HepG2 (cell line): ENCODE measurements around the gene HSPB9. TPM values are rescaled to one million over a fixed set of nuclear protein-coding genes. Genes with fewer than 3 reads are reported as not detected.
A peak's percentile ranks its signal among the peaks of the same experiment; 100 is the strongest.

Source experiments
- ATAC-seq: fragments of 200-7000 bp; cut with Tn5 transposase; 3 replicates; pipeline ENCODE4 v1.9.1; 2020; ENCODE audit warnings: mild to moderate bottlenecking, moderate library complexity
- BruUV-seq: library from RNA; stranded (reverse); fragments of 400-500 nt; replicated peaks from 2 replicates; lab custom pipeline; 2021; lab: Mats Ljungman, UMichigan
- CTCF ChIA-PET: fragments of 300-600 bp; formaldehyde crosslinking; extraction: SDS; loops from one replicate; lab custom pipeline; 2021; ENCODE audit warnings: low total read pairs, inconsistent platforms, low intra/inter-chr PET ratio; lab: Yijun Ruan, JAX
- POLR2A ChIA-PET: fragments of 350-600 bp; sonication (Branson Sonifier 250); formaldehyde crosslinking; loops from one replicate; lab custom pipeline; 2020; ENCODE audit warnings: antibody characterized with exemption, inconsistent platforms; lab: Yijun Ruan, JAX
- DNase-seq: peaks from one replicate; pipeline ENCODE4 v3.0.0-alpha.2; 2015; ENCODE audit warnings: low spot score
- FAIRE-seq: peaks from 3 replicates; lab custom pipeline; 2011; peaks lifted over from hg19 to GRCh38; lab: Jason Lieb, UNC
- H2AFZ ChIP-seq: one replicate; pipeline ENCODE4 v1.6.1; 2011; ENCODE audit warnings: low read length, inconsistent platforms
- H3K27ac ChIP-seq: fragments of 300-600 bp; 3 replicates; pipeline ENCODE4 v1.8.0; 2011; ENCODE audit warnings: mixed run types, mild to moderate bottlenecking, mixed read lengths, low read length, inconsistent platforms; ENCODE audit not compliant: insufficient read depth; ENCODE audit errors: extremely low read length
- H3K27me3 ChIP-seq, 2 experiments: fragments of 200-600 bp in 1 of 2; 2 replicates in 1 of 2; 3 replicates in 1 of 2; pipeline versions ENCODE4 v1.6.0 to v1.8.0; 2011; ENCODE audit warnings: low read length in 2 of 2, mild to moderate bottlenecking in 2 of 2, moderate library complexity in 2 of 2, inconsistent platforms in 1 of 2; ENCODE audit not compliant: insufficient read depth in 2 of 2, control insufficient read depth in 1 of 2
- H3K36me3 ChIP-seq, 2 experiments: fragments of 200-600 bp in 1 of 2; replicated peaks in 1 of 2; 2 replicates in 1 of 2; 3 replicates in 1 of 2; pipeline versions ENCODE4 v1.5.1 to v1.8.0; 2011; ENCODE audit warnings: low read length in 2 of 2, inconsistent platforms in 1 of 2; ENCODE audit not compliant: insufficient read depth in 2 of 2, control insufficient read depth in 1 of 2
- H3K4me1 ChIP-seq: 2 replicates; pipeline ENCODE4 v1.5.1; 2012; ENCODE audit warnings: low read length, inconsistent platforms; ENCODE audit not compliant: insufficient read depth
- H3K4me2 ChIP-seq: 2 replicates; pipeline ENCODE4 v1.6.0; 2011; ENCODE audit warnings: low read depth, low read length, inconsistent platforms
- H3K4me3 ChIP-seq, 3 experiments: fragments of 200-600 bp in 1 of 3; sonication (generic), shearing (Covaris generic) in 1 of 3; replicated peaks in 1 of 3; 2 replicates each; pipeline ENCODE4 v1.5.1; 2011 to 2016; ENCODE audit warnings: low read length in 3 of 3, inconsistent platforms in 2 of 3, low read depth in 2 of 3, mild to moderate bottlenecking in 2 of 3, control low read depth in 1 of 3, mixed read lengths in 1 of 3; ENCODE audit not compliant: insufficient read depth in 1 of 3
- H3K79me2 ChIP-seq: one replicate; pipeline ENCODE4 v1.6.1; 2011; ENCODE audit warnings: low read length, inconsistent platforms; ENCODE audit not compliant: insufficient read depth
- H3K9ac ChIP-seq: 2 replicates; pipeline ENCODE4 v1.6.0; 2011; ENCODE audit warnings: mild to moderate bottlenecking, low read depth, low read length, inconsistent platforms; ENCODE audit not compliant: insufficient read depth
- H3K9me3 ChIP-seq: 2 replicates; pipeline ENCODE4 v1.5.1; 2012; ENCODE audit warnings: mild to moderate bottlenecking, low read length
- H4K20me1 ChIP-seq: 2 replicates; pipeline ENCODE4 v1.6.0; 2011; ENCODE audit warnings: inconsistent platforms, mild to moderate bottlenecking, low read length, moderate library complexity; ENCODE audit not compliant: insufficient read depth
- BHLHE40 ChIP-seq: IDR thresholded peaks from 2 replicates; pipeline ENCODE4 v1.6.1; 2011; ENCODE audit warnings: low read length, improper control_type of control experiment
- CCAR2 ChIP-seq: fragments of 200-400 bp; formaldehyde crosslinking; optimal IDR thresholded peaks from 2 replicates; pipeline ENCODE3; 2018; ENCODE audit warnings: low read depth, mild to moderate bottlenecking, low read length, moderate library complexity
- EED ChIP-seq: sonication (generic); formaldehyde crosslinking; IDR thresholded peaks from 2 replicates; pipeline ENCODE4 v1.5.0; 2020; ENCODE audit warnings: mild to moderate bottlenecking, missing genetic modification reagents
- MATR3 ChIP-seq: sonication (generic); formaldehyde crosslinking; IDR thresholded peaks from 2 replicates; pipeline ENCODE4 v1.4.0; 2020; ENCODE audit warnings: missing genetic modification reagents
- MEIS1 ChIP-seq: sonication (generic); formaldehyde crosslinking; IDR thresholded peaks from 2 replicates; pipeline ENCODE4 v1.9.0; 2021; ENCODE audit warnings: mild to moderate bottlenecking, missing genetic modification reagents, moderate library complexity, borderline replicate concordance
- POLR2G ChIP-seq: fragments of 200-400 bp; formaldehyde crosslinking; IDR thresholded peaks from 2 replicates; pipeline ENCODE4 v1.6.1; 2018; ENCODE audit warnings: mild to moderate bottlenecking, low read depth, low read length, moderate library complexity
- THYN1 ChIP-seq: sonication (generic); formaldehyde crosslinking; IDR thresholded peaks from 2 replicates; pipeline ENCODE4 v1.8.1; 2023; ENCODE audit warnings: low read depth, mild to moderate bottlenecking, moderate library complexity, missing genetic modification reagents, borderline replicate concordance
- YEATS2 ChIP-seq: sonication (generic); formaldehyde crosslinking; IDR thresholded peaks from 2 replicates; pipeline ENCODE4 v1.4.0; 2020; ENCODE audit warnings: missing genetic modification reagents, borderline replicate concordance
- ZBTB20 ChIP-seq: sonication (generic); formaldehyde crosslinking; IDR thresholded peaks from 2 replicates; pipeline ENCODE4 v1.8.1; 2023; ENCODE audit warnings: missing genetic modification reagents, low read depth, mild to moderate bottlenecking, borderline replicate concordance
- ZBTB33 ChIP-seq: sonication (generic); formaldehyde crosslinking; IDR thresholded peaks from 2 replicates; pipeline ENCODE4 v1.4.0; 2020; ENCODE audit warnings: missing genetic modification reagents
- ZNF484 ChIP-seq: sonication (generic); formaldehyde crosslinking; IDR thresholded peaks from 2 replicates; pipeline ENCODE4 v1.5.1; 2020; ENCODE audit warnings: mild to moderate bottlenecking, low read depth, missing genetic modification reagents, borderline replicate concordance
- ZNF577 ChIP-seq: sonication (generic); formaldehyde crosslinking; IDR thresholded peaks from 2 replicates; pipeline ENCODE4 v1.4.0; 2020; ENCODE audit warnings: mild to moderate bottlenecking, low read depth, missing genetic modification reagents, borderline replicate concordance
- ZNF687 ChIP-seq: sonication (generic); formaldehyde crosslinking; IDR thresholded peaks from 2 replicates; pipeline ENCODE4 v1.5.1; 2020; ENCODE audit warnings: mild to moderate bottlenecking, missing genetic modification reagents, moderate library complexity
- WGBS: methylation state at CpG from one replicate; pipeline ENCODE4 v1.1.6; 2017; ENCODE audit warnings: low lambda C conversion rate; 5-methylcytosine and 5-hydroxymethylcytosine counted together
- in situ Hi-C: cut with HindIII; loops from 2 replicates; pipeline ENCODE4 v1.10.0; 2017; ENCODE audit warnings: low pct_unique_long_range_greater_than_20kb; ENCODE audit not compliant: extremely low pct_ligation_motif_present
- intact Hi-C: fragments of 100-400 bp; cut with micrococcal nuclease; formaldehyde crosslinking; loops from one replicate; pipeline ENCODE4 v1.10.0; 2022; ENCODE audit not compliant: unreplicated experiment
- polyA plus RNA-seq, 8 experiments: library from polyadenylated mRNA; depleted of rRNA in 3 of 8; stranded (reverse) in 7 of 8; unstranded in 1 of 8; fragments of >200 nt; fragmentation: Illumina TruSeq in 4 of 8; extraction: Trizol in 4 of 8; gene quantifications; 2 replicates each; pipeline versions ENCODE4 v1.2.1 to v1.2.3, GENCODE V29; 2011 to 2016; ENCODE audit warnings: low read depth in 4 of 8, missing spikeins in 1 of 8, mixed read lengths in 1 of 8; ENCODE audit not compliant: insufficient read depth in 1 of 8
- total RNA-seq, 5 experiments: library from RNA; depleted of rRNA; stranded (reverse); fragments of >200 nt; fragmentation: Illumina TruSeq; extraction: Trizol; gene quantifications; 2 replicates each; pipeline ENCODE4 v1.2.3, GENCODE V29; 2016; ENCODE audit warnings: low read depth in 1 of 5

HSPB9 gene
- total and polyA plus RNA-seq, 2 of the 13 experiments (the other 11 are each of a cell fraction or from before 2014, with no cell fraction given) = 0.05 to 0.24 TPM

- WGBS = 51% methylated on average over 7 of the region's 11 CpGs
- H3K4me2 ChIP-seq = no peak overlapping the region
- no peaks in the 10 kb centered on the region for H3K36me3 ChIP-seq
- H4K20me1 ChIP-seq = no peaks in the 10 kb centered on the region
- no peaks in the 10 kb centered on the region for H3K79me2 ChIP-seq
- FAIRE-seq (no peak), ATAC-seq (no peak)
- BruUV-seq = no TSS peak
- peaks cover 4 to 21% of the 10 kb centered on the region in 2 experiments; a peak in 3 of 5 replicates for H3K27me3 ChIP-seq
- in situ Hi-C loops = loop anchor here (5.0 kb wide), 1 partner anchor 36 kb away; no protein-coding TSS in a partner anchor
- intact Hi-C loops = no loop called here
- H3K4me3 ChIP-seq = no peak overlapping the region
- TF ChIP-seq ZNF577 (CRISPR knock-in tag) (no peak), MEIS1 (CRISPR knock-in tag) (no peak), CCAR2 (no peak), THYN1 (CRISPR knock-in tag) (no peak), ZNF484 (no peak), EED (CRISPR knock-in tag) (no peak), ZBTB20 (CRISPR knock-in tag) (no peak), MATR3 (no peak), POLR2G (no peak), ZNF687 (0 out of 2 replicates have a peak, but pooled peaks have one; percentile 18), YEATS2 (CRISPR knock-in tag) (no peak), ZBTB33 (CRISPR knock-in tag) (peak; percentile 61; the same call in 1 of the 2 replicates), BHLHE40 (0 out of 2 replicates have a peak, but pooled peaks have one; percentile 18)
- TF ChIP-seq, all 625 proteins: peak for 3
- Histone ChIP-seq H3K9me3 (no peaks in the 10 kb centered on the region), H2AFZ (no peak overlapping the region), H3K27ac (no peak overlapping the region), H3K9ac (no peak overlapping the region), H3K4me1 (peaks cover 28% of the 10 kb centered on the region)
- DNase-seq = no peak
- ChIA-PET POLR2A (interaction anchor here (1.1 kb wide), 1 partner anchor 136 kb away, joined by 3 read pairs; no protein-coding TSS in a partner anchor), CTCF (interaction anchor here (1.4 to 7.0 kb wide), 2 partner anchors 14 to 36 kb away, joined by 5 to 125 read pairs; no protein-coding TSS in a partner anchor)
These were observed 19.2 kb upstream of the HSPB9 start for GRCh38 chr17:42103221-42103954.
